ENCODE results near the gene NXPE3.

The NXPE3 gene

GRCh38 chr3:101829874-101830273 is 50.9 kb downstream of the NXPE3 start:
- DNase-seq, result peak; percentile 27

GRCh38 chr3:101833446-101833974 is 54.5 kb downstream of the NXPE3 start:
- DNase-seq, result no peak

- no peak for DNase-seq
These were observed 56.7 kb downstream of the NXPE3 start for GRCh38 chr3:101835676-101836075.

GRCh38 chr3:101836160-101836559 is 57.1 kb downstream of the NXPE3 start:
- no peak for DNase-seq

DNA sequence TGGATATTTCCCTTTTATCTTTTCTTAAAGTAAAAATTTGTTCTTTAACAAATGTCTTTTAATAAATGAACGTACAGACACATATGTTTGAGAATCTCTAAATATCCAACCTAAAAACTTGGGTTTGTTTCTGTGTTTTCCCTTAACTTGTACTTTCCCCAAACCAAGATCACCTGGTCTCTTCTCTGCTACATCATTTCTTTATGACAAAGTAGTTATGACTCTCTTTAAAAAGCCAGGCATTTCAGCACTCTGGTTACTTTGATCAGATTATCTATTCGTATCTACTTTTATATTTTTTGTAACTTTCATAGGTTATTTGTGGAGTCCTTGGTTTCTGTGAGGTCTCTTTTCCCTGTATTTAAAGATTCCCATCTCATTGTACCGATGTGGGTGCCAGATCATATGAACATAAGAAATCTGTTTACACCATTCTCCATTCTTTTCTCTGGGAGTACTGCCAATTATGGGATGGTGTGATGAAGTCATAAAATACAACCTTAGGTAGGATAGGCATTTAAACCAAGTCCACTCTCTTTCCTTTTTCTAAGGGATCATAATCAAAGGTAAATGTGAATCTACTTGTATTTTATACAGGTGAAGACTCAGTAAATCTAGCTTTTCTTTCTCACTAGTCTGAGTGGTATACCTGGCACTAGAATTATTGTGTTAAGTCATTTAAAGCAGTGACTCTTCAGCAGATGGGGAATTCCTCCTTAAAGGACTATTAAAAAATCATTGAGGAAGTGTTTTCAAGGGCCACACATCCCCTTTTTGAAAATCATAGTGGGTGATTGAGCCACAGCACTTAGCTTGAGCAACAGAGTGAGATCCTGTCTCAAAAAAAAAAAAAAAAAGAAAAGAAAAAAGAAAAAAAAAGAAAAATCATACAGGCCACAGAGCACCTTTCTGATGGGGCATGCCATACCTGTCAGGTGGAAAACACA is 57.9 kb downstream of the NXPE3 start:
- no peak for DNase-seq

- DNase-seq, result no peak
These were observed 59.7 kb downstream of the NXPE3 start for GRCh38 chr3:101838691-101839090.

DNA sequence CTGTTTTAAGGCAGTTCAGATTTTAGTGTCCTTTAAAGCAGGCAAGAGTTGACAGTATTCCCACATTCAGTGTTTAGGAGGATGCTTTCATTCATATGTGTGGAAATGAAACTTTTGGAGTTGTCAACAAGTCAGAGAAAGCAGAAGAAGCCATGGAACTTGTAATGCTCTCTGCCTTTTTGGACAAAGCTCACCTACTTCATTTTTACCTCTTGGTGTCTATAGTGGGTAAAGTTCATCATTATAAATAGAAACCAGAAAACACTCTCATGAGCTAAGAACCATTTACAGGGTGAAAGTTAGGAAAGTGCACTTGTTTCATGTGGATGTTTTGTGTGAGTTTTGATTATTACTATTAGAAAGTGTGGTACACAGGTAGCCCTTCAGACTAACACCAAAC is 61.1 kb downstream of the NXPE3 start:
- DNase-seq, result no peak

DNA sequence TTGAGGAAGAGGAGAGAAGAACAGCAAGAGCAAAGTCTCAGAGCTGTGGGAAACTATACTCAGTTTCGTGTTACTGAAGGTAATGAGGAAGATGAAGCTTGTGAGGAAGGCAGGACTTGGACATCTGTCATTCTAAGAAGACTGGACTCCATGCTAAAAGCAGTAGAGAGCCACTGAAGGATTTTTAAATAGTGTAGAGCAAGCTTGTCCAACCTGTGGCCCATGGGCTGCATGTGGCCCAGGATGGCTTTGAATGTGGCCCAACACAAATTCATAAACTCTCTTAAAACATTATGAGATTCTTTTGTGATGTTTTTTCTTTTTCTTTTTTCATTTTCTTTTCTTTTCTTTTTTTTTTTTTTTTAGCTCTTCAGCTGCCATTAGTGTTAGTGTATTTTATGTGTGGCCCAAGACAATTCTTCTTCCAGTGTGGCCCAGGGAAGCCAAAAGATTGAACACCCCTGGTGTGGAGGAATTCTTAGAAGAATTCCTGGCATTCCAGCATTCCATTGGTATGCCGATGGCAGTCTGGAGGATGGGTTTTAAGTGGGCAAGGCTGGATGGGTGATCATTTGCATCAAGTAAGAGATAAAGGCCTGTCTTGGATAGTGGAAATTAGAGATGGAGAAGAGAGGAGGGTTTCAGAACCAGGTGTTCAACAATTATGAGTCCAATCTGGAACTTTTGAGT is 63.4 kb downstream of the NXPE3 start:
- no peak for DNase-seq

DNA sequence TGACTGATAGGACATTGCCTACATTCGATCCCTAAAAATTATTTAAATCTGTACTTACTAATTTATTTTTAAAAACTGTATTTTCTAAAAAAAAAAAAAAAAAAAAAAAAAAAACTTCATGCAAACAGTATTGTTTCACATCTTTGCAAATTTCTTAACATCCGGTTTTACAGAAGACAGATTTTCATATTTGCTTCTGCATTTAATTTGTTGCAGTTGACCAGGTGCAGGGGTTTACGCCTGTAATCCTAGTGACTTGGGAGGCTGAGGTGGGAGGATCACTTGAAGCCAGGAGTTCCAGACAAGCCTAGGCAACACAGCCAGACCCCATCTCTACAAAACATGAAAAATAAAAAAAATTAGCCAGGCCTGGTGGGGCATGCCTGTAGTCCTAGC is 63.9 kb downstream of the NXPE3 start:
- no peak for DNase-seq

DNA sequence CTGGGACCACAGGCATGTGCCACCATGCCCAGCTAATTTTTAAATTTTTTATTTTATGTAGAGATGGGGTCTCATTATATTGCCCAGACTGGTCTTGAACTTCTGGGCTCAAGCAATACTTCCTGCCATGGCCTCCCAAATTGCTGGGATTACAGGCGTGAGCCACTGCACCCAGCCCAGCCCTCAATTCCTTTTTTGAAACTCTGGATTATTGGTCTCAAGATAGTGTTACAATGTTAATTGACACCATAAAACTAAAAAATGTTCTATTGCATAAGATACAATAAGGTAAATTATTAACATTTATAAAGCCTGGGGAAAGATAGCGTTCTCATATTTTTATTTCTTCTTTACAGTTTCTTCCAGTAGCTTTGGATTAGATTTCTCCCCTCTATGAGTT is 66.4 kb downstream of the NXPE3 start:
- DNase-seq, result no peak

DNA sequence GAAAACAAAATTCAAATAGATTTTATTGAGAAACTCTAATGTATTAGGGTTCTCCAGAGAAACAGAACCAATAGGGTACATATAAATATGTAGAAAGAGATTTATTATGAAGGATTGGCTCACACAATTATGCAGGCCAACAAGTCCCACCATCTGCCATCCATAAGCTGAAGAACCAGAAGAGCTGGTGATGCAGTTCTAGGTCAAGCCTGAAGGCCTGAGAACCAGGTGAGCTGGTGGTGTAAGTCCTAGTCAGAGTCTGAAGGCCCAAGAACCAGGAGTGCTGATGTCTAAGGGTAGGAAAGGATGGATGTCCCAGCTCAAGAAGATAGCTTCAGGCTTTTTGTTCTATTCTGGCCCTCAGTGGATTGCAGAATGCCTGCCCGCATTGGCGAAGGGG is 67.7 kb downstream of the NXPE3 start:
- DNase-seq, result no peak

DNA sequence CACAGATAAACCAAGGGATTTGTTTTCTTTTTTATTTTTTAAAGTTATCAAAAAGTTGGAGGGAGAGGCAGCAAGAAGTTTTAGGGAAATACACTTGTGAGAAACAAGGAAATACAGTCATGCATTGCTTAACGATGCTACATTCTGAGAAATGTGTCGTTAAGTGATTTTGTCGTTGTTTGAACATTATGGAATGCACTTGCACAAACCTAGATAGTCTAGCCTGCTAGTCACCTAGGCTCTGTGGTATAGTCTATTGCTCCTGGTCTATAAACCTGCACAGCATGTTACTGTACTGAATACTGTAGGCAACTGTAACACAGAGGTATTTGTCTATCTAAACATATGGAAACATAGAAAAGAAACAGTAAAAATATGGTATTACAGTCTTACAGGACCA is 68.3 kb downstream of the NXPE3 start:
- DNase-seq, result no peak

DNA sequence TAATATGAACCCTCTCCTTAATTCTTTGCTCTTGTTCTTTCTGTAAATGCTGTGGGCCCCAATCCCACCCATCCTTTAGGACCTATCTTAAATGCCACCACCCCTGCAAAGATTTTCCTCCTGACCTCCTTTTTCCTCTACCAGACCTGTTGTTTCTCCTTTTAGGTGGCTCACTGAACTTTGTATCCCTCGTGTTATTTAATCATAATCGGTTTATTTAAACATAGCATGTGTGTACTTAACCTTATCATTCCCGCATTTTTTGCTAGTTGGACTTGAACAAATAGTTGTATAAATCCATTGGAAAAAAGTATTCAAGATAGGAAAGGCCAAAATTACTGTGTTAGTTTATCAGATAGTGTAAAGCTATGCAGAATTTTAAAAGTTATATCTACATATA is 69.3 kb downstream of the NXPE3 start:
- no peak for DNase-seq

- peak; percentile 97 for DNase-seq
These were observed 70.0 kb downstream of the NXPE3 start, which contains the start of gene NFKBIZ for GRCh38 chr3:101848754-101849713. NFKBIZ (plus strand) TSS chr3:101849514; CDS start chr3:101849629, 115 bp downstream.

DNA sequence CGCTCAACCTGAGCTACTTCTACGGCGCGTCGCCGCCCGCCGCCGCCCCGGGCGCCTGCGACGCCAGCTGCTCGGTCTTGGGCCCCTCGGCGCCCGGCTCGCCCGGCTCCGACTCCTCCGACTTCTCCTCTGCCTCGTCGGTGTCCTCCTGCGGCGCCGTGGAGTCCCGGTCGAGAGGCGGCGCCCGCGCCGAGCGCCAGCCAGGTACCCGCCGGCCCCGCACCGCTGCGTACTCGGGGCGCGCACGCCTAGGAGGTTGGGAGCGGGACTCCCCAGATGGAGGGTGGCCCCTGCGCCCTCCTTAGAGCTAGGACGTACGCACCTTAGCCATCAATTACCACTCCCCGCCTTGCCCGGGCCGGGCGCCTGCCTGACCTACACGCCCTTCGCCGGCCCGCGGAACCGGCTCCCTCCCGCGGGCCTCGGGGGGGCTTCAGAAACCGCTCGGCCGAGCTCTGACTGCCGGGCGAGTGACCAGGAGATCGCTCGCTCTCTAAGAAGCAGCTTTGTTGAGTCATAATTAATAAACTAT is 70.8 kb downstream of the NXPE3 start:
- peak; percentile 58 for DNase-seq

DNA sequence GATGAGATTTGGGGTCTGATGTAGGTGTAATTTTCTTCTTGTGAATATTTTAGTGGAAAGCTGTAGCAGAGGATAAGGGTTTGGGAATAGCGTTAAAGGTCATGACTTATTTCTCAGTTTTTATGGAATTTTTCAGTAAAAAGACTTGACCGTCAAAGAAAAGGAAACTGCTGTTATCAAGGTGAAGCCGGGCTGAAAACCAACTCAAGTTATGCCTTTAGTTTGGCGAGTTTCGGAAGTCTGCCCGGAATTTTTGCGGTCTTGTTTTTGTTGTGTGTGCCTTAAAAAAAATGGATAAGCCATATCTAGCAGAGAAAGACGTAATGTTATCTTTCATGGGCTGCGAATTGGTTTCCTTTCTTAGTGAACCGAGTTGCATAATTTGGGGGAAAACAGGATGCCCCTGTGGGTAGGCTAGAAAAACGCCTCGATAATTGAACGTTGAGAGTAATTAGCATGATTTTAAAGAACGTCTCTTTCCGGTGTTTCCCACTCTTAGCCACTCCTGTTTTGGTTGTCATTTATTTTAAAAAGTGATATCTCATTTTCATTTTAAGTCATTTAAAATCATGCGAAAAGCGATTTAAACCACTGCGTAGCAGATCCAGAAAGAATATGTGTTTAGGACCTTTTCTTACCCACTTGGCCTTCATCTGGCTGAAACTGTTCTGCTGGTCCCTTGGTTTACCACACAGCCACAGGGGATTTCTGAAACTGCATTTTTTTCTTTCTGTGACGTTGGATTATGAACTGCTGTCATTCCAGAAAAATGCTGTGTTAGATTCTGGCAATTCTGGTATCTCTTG is 71.4 kb downstream of the NXPE3 start:
- DNase-seq, result peak; percentile 84

DNA sequence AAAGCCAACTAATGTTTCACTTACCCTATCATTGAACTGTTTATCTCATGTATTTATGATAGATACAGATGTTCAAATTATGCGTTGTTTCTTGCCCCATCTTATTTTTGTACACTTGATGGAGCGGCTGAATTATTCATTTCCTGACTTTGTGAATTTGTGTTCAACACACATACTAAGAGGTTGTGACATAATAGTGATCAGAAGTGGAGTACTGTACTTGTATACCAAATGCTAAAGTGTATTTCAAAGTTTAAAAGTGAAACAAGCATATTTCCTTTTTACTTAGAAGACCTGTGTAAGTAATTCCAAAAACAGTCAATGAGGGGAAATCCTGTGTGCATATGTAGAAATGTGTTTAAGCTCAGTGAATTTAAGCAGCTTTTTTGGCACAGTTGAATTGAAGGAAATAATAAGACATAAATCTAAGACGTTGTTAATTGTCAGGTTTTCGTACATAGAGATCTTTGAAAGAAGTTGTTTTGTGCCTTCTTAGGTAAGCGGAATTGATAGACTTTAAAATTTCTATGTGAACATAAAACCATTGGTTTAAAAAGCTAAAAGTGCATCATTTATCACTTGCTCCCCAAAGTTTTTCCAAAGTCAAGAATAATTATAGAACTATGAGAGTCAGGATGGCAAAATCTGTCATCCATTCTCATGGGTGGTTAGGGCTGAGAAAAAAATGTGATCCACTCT is 72.2 kb downstream of the NXPE3 start:
- DNase-seq, result no peak

GRCh38 chr3:101851850-101852714 is 73.1 kb downstream of the NXPE3 start:
- no peak for DNase-seq

- no peak for DNase-seq
These were observed 74.2 kb downstream of the NXPE3 start for GRCh38 chr3:101852983-101853840.

Data from CD4-positive, alpha-beta T cell treated with Interleukin-10 for 1 hour (primary cell).